ENCODE measurements around the gene SASH1.

The SASH1 gene

DNA sequence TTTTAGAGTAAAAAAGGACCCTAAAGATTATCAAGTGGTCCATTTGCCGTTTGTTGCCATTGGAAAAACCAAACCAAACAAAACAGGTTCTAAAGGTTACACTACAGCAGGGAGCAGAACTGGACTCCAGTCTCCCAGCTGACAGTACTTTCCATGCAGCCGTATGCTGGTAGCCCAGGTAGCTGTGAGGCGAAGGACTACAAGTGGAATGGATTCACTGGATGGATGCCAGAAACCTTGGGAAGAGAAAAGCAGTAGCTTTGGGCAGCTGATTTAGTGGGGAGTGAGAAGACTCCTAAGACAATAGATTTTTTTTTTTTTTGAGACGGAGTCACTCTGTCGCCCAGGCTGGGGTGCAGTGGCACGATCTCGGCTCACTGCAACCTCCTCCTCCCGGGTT, 88.3 kb downstream of the SASH1 start:
- H3K4me2 ChIP-seq (ENCODE audit: insufficient read depth, low read length): no peak overlapping the region
- H3K27me3 ChIP-seq (ENCODE audit: insufficient read depth, low read length, poor library complexity): no peaks in the 10 kb centered on the region
- H3K36me3 ChIP-seq (ENCODE audit: insufficient read depth, low read length): no peaks in the 10 kb centered on the region
- no peak for TF ChIP-seq CTCF (IDR thresholded peaks at IDR 0.05; ENCODE audit: borderline replicate concordance, extremely low read depth, low read length, poor library complexity, severe bottlenecking)
- no peak for TF ChIP-seq EZH2 (IDR thresholded peaks at IDR 0.05; ENCODE audit: borderline replicate concordance, low read depth, low read length, severe bottlenecking)
- H4K20me1 ChIP-seq (ENCODE audit: insufficient read depth, low read length): no peaks in the 10 kb centered on the region
- H3K4me3 ChIP-seq (ENCODE audit: low read depth in 1 of 2, low read length in 2 of 2): no peak overlapping the region
- H3K4me1 ChIP-seq (ENCODE audit: insufficient read depth, low read length): no peaks in the 10 kb centered on the region
- no peak overlapping the region for H3K9ac ChIP-seq (ENCODE audit: low read depth, low read length)
- no peaks in the 10 kb centered on the region for H3K9me3 ChIP-seq (ENCODE audit: insufficient read depth, low read length, severe bottlenecking)
- no peak overlapping the region for H3K27ac ChIP-seq (ENCODE audit: low read length)
- no peak for DNase-seq
- H3K79me2 ChIP-seq (ENCODE audit: insufficient read depth, low read length): no peaks in the 10 kb centered on the region
- no peak for ATAC-seq (ENCODE audit: insufficient read depth, low read depth)
- H2AFZ ChIP-seq (ENCODE audit: low read depth, low read length): no peak overlapping the region

DNA sequence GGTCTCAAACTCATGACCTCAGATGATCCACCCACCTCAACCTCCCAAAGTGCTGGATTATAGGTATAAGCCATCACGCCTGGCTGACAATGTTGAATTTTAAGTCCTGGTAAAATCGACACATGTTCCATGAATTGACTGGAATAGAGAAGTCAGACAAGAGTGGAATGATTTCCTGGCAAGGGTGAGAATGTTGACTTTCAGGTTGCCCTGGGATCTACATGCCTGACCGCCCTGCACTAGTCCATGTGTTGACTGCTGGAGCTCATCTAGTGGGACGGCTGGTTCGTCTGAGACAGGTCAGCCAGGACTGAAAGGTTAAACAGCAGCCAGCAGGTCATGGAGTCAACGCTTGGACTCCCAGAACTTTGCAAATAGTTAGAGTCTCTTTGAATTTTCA, 88.8 kb downstream of the SASH1 start:
- Histone ChIP-seq H3K4me1 (ENCODE audit: insufficient read depth, low read length) (no peaks in the 10 kb centered on the region), H3K27me3 (ENCODE audit: insufficient read depth, low read length, poor library complexity) (no peaks in the 10 kb centered on the region), H3K9ac (ENCODE audit: low read depth, low read length) (no peak overlapping the region), H3K79me2 (ENCODE audit: insufficient read depth, low read length) (no peaks in the 10 kb centered on the region), H3K4me3 (ENCODE audit: low read depth in 1 of 2, low read length in 2 of 2) (no peak overlapping the region), H4K20me1 (ENCODE audit: insufficient read depth, low read length) (no peaks in the 10 kb centered on the region), H3K4me2 (ENCODE audit: insufficient read depth, low read length) (no peak overlapping the region), H2AFZ (ENCODE audit: low read depth, low read length) (no peak overlapping the region), H3K27ac (ENCODE audit: low read length) (no peak overlapping the region), H3K9me3 (ENCODE audit: insufficient read depth, low read length, severe bottlenecking) (no peaks in the 10 kb centered on the region), H3K36me3 (ENCODE audit: insufficient read depth, low read length) (no peaks in the 10 kb centered on the region)
- TF ChIP-seq EZH2 (IDR thresholded peaks at IDR 0.05; ENCODE audit: borderline replicate concordance, low read depth, low read length, severe bottlenecking): no peak
- TF ChIP-seq CTCF (IDR thresholded peaks at IDR 0.05; ENCODE audit: borderline replicate concordance, extremely low read depth, low read length, poor library complexity, severe bottlenecking): no peak
- no peak for ATAC-seq (ENCODE audit: insufficient read depth, low read depth)
- DNase-seq: no peak

DNA sequence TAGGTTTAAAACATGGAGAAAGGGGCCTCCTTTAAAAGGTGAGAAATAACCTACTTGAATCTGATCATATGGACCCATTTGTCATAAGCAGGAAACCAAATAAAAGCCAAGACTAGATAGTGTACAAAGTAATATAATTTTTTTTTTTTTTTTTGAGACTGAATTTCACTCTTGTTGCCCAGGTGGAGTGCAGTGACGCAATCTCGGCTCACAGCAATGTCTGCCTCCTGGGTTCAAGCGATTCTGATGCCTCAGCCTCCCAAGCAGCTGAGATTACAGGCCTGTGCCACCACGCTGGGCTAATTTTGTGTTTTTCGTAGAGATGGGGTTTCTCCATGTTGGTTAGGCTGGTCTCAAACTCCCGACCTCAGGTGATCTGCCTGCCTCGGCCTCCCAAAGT, 89.2 kb downstream of the SASH1 start:
- Histone ChIP-seq H3K9me3 (ENCODE audit: insufficient read depth, low read length, severe bottlenecking) (no peaks in the 10 kb centered on the region), H3K4me1 (ENCODE audit: insufficient read depth, low read length) (no peaks in the 10 kb centered on the region), H3K27me3 (ENCODE audit: insufficient read depth, low read length, poor library complexity) (no peaks in the 10 kb centered on the region), H3K4me2 (ENCODE audit: insufficient read depth, low read length) (no peak overlapping the region), H3K4me3 (ENCODE audit: low read depth in 1 of 2, low read length in 2 of 2) (no peak overlapping the region), H3K36me3 (ENCODE audit: insufficient read depth, low read length) (no peaks in the 10 kb centered on the region), H3K79me2 (ENCODE audit: insufficient read depth, low read length) (no peaks in the 10 kb centered on the region), H3K27ac (ENCODE audit: low read length) (no peak overlapping the region), H4K20me1 (ENCODE audit: insufficient read depth, low read length) (no peaks in the 10 kb centered on the region), H2AFZ (ENCODE audit: low read depth, low read length) (no peak overlapping the region), H3K9ac (ENCODE audit: low read depth, low read length) (no peak overlapping the region)
- ATAC-seq (ENCODE audit: insufficient read depth, low read depth): no peak
- no peak for TF ChIP-seq EZH2 (IDR thresholded peaks at IDR 0.05; ENCODE audit: borderline replicate concordance, low read depth, low read length, severe bottlenecking)
- TF ChIP-seq CTCF (IDR thresholded peaks at IDR 0.05; ENCODE audit: borderline replicate concordance, extremely low read depth, low read length, poor library complexity, severe bottlenecking): no peak
- DNase-seq: no peak
